Measurements from ENCODE around the gene CENPH. TPM values are rescaled to one million over a fixed set of nuclear protein-coding genes. Genes with fewer than 3 reads are reported as not detected.
"Not testable (repeated sequence)": the region's sequence is repeated elsewhere in the genome, so short reads cannot be mapped to it uniquely, and the experiment has no call there.

CENPH gene
- total and polyA plus RNA-seq, 8 donors, result 4.1 to 30.9 (median 19.4) TPM

DNA sequence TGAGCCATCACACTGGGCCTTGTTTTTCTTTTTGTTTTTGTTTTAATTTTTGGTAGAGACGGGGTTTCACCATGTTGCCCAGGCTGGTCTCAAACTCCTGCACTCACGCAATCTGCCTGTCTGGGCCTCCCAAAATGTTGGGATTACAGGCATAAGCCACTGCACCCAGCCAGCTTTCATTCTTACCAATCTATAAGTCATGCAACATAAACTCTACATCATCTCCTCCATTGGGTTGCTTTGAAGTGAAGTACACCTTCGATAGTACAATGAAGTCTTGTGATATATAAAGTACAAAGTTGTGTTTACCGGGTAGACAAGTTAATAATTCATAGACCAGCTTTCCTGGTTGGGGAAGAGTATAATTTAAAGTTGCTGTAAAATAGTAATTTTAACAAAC is 36.5 kb downstream of the CENPH start:
- H3K9me3 ChIP-seq, result no peaks in the 10 kb centered on the region
- ATAC-seq (no peak), DNase-seq (no peak)
- intact Hi-C loops (cut with DNase I), result no loop called here
- TF ChIP-seq, protein P1, sequence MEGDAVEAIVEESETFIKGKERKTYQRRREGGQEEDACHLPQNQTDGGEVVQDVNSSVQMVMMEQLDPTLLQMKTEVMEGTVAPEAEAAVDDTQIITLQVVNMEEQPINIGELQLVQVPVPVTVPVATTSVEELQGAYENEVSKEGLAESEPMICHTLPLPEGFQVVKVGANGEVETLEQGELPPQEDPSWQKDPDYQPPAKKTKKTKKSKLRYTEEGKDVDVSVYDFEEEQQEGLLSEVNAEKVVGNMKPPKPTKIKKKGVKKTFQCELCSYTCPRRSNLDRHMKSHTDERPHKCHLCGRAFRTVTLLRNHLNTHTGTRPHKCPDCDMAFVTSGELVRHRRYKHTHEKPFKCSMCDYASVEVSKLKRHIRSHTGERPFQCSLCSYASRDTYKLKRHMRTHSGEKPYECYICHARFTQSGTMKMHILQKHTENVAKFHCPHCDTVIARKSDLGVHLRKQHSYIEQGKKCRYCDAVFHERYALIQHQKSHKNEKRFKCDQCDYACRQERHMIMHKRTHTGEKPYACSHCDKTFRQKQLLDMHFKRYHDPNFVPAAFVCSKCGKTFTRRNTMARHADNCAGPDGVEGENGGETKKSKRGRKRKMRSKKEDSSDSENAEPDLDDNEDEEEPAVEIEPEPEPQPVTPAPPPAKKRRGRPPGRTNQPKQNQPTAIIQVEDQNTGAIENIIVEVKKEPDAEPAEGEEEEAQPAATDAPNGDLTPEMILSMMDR (IDR thresholded peaks at IDR 0.05), result no peak
- H3K27me3 ChIP-seq, result no peaks in the 10 kb centered on the region
- H3K36me3 ChIP-seq, result peaks cover 0 to 44% of the 10 kb centered on the region in 2 donors
- H3K4me1 ChIP-seq, result no peaks in the 10 kb centered on the region
- H3K4me3 ChIP-seq, result no peak overlapping the region
- H3K27ac ChIP-seq, result no peak overlapping the region

DNA sequence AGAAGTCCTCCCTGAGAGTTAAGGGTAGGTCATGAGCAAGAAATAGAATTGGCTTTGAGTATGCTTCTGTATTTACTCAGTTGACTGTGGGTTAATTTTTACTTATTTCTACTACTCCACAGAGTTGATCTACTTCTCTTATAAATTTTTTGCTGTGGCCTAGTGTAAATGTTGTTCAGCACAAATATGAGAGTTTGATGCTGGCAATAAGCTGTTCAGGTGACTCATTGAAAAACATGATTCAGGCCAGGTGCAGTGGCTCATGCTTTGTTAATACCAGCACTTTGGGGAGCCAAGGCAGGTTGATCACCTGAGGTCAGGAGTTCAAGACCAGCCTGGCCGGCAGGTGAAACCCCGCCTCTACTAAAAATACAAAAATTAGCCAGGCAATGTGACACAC is 40.8 kb downstream of the CENPH start:
- Histone ChIP-seq H3K36me3 (peaks cover 0 to 39% of the 10 kb centered on the region in 2 donors), H3K4me3 (no peak overlapping the region), H3K27ac (peak overlapping the region in 1 of 2 donors; percentile 58), H3K4me1 (peaks cover 0 to 3% of the 10 kb centered on the region in 2 donors), H3K9me3 (no peaks in the 10 kb centered on the region), H3K27me3 (no peaks in the 10 kb centered on the region)
- peak in 2 of 4 donors; percentile 35 to 44 for DNase-seq
- ATAC-seq, result peak; percentile 58
- intact Hi-C loops (cut with DNase I), result no loop called here
- TF ChIP-seq, protein P1 (IDR thresholded peaks at IDR 0.05), result no peak

GRCh38 chr5:69231281-69231680 is 41.9 kb downstream of the CENPH start:
- TF ChIP-seq, protein P1 (IDR thresholded peaks at IDR 0.05), result no peak
- DNase-seq (no peak), ATAC-seq (no peak)
- Histone ChIP-seq H3K36me3 (peaks cover 0 to 34% of the 10 kb centered on the region in 2 donors), H3K4me1 (peaks cover 9 to 14% of the 10 kb centered on the region in 2 donors), H3K27me3 (no peaks in the 10 kb centered on the region), H3K9me3 (no peaks in the 10 kb centered on the region), H3K27ac (no peak overlapping the region), H3K4me3 (no peak overlapping the region)
- intact Hi-C loops (cut with DNase I), result no loop called here

DNA sequence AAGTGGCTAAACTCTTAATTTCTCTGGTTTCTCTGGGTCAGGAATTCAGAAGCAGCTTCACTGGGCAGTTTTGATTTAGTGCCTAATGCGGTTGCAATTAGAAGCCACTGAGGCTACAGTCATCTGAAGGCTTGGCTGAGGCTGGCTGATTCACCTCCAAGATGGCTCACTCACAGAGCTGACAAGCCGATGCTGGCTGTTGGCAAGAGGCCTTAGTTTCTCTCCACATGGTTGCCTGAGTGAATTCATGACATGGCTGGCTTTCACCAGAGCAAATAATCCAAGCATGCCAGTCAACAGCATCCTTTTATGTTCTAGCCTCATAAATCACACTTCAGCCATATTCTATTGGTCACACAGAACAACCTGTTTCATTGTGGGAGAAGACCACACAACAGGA is 42.5 kb downstream of the CENPH start:
- Histone ChIP-seq H3K27ac (no peak overlapping the region), H3K36me3 (peaks cover 0 to 28% of the 10 kb centered on the region in 2 donors), H3K4me1 (peaks cover 13 to 20% of the 10 kb centered on the region in 2 donors), H3K27me3 (no peaks in the 10 kb centered on the region), H3K9me3 (no peaks in the 10 kb centered on the region), H3K4me3 (no peak overlapping the region)
- ATAC-seq (no peak), DNase-seq (no peak)
- intact Hi-C loops (cut with DNase I), result no loop called here
- TF ChIP-seq, protein P1 (IDR thresholded peaks at IDR 0.05), result no peak

DNA sequence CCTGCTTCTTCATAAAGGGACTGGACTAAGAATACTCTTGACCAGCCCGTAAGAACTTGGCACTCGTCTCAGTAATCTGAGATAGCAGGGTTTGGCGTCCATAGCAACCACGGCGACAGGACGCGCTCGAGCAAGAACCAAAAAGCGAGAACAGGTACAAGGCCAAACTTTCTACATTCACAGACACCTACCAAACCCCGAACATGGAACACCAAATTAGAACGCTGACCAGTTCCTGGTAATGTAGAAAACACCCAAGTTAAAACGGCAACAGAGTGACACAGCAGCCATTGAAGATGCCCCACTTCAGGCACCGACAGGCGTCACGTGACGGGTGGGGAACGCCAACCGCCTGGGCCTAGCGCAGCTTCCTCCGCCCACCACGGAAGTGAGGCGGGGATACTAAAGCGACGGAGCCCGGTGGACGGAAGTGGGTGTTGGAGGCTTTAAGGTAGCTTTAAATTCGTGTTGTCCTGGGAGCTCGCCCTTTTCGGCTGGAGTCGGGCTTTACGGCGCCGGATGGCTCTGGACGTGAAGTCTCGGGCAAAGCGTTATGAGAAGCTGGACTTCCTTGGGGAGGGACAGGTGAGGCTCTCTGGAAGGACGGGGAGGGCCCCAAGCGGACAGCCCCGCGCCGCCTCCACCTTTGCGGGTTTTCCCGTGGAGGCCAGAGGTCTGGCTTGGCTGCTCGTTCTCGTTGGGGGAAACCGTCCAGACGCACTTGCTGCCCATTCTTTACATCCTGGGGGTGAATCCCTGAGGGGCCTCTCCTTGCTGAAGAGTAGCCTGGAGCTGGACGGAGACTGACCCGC is 45.3 kb downstream of the CENPH start, which contains the start of gene CDK7:
Gene CDK7, plus strand, starts transcription at position 430 of the 812 bp plus-strand sequence. Its CDS starts 90 bp downstream, at position 520.
- TF ChIP-seq, protein P1 (IDR thresholded peaks at IDR 0.05), result no peak
- ATAC-seq (peak; percentile 98), DNase-seq (peak; percentile 91 to 99 (median 96))
- Histone ChIP-seq H3K36me3 (peaks cover 0 to 24% of the 10 kb centered on the region in 2 donors), H3K4me1 (peaks cover 13 to 40% of the 10 kb centered on the region in 2 donors), H3K9me3 (no peaks in the 10 kb centered on the region), H3K27me3 (no peaks in the 10 kb centered on the region), H3K4me3 (peak within 1 kb of the TSS; percentile 69 to 74), H3K27ac (peak within 1 kb of the TSS; percentile 73 to 88)
- intact Hi-C loops (cut with DNase I), result no loop called here

DNA sequence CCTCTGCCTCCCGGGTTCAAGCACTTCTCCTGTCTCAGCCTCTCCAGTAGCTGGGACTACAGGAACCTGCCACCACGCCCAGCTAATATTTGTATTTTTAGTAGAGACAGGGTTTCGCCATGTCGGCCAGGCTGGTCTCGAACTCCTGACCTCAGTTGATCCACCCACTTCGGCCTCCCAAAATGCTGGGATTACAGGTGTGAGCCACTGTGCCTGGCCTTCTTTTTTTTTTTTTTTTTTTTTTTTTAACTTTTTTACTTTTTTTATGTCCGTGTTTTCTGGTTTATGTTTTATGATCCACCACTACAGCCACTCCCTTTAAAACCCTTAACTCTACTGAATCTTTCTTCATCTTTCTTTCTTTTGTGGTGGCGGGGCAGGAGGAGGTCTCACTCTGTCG is 47.4 kb downstream of the CENPH start:
- DNase-seq; intact Hi-C loops (cut with DNase I); H3K9me3 ChIP-seq; H3K4me3 ChIP-seq; H3K27ac ChIP-seq; H3K27me3 ChIP-seq; ATAC-seq: not testable (repeated sequence)
- peaks cover 0 to 36% of the 10 kb centered on the region in 2 donors for H3K36me3 ChIP-seq
- H3K4me1 ChIP-seq, result peaks cover 13 to 40% of the 10 kb centered on the region in 2 donors

All from left lung (tissue), 10 donors.